ENCODE data around the gene TRAK1.

Gene TRAK1

GRCh38 chr3:42184651-42185443, 93.7 kb downstream of the TRAK1 start:
- H3K9ac ChIP-seq (ENCODE audit: low read depth, low read length), result no peak overlapping the region
- H3K27ac ChIP-seq (ENCODE audit: low read depth, low read length), result no peak overlapping the region
- peaks cover 21% of the 10 kb centered on the region for H3K36me3 ChIP-seq (ENCODE audit: insufficient read depth, low read length)
- 95% methylated on average over 23 of the region's 23 CpGs for WGBS
- no peak overlapping the region for H3K4me3 ChIP-seq (ENCODE audit: low read length)
- H3K27me3 ChIP-seq (ENCODE audit: insufficient read depth, low read length), result no peaks in the 10 kb centered on the region
- H3K9me3 ChIP-seq (ENCODE audit: insufficient read depth, low read depth, low read length), result no peaks in the 10 kb centered on the region
- peaks cover 7% of the 10 kb centered on the region for H3K4me1 ChIP-seq (ENCODE audit: insufficient read depth, low read length)

DNA sequence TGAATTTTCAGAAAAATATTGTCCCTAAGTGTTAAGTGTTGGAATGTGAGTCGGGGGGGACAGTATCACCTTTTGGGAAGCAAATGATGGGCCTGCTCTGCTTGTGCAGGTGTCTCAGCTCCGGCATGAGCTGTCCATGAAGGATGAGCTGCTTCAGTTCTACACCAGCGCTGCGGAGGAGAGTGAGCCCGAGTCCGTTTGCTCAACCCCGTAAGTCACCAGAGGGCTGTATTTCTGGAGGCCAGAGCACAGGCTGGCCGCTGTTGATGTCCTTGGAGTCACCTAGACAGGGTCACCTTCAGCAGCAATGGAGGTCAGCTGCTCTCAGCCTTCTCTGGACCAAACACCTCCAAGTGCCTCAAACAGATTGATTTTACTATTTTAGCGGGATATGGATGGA, 96.8 kb downstream of the TRAK1 start:
- Histone ChIP-seq H3K4me1 (ENCODE audit: insufficient read depth, low read length) (peaks cover 6% of the 10 kb centered on the region), H3K4me3 (ENCODE audit: low read length) (no peak overlapping the region), H3K27me3 (ENCODE audit: insufficient read depth, low read length) (no peaks in the 10 kb centered on the region), H3K9me3 (ENCODE audit: insufficient read depth, low read depth, low read length) (no peaks in the 10 kb centered on the region), H3K27ac (ENCODE audit: low read depth, low read length) (no peak overlapping the region), H3K9ac (ENCODE audit: low read depth, low read length) (no peak overlapping the region), H3K36me3 (ENCODE audit: insufficient read depth, low read length) (peaks cover 25% of the 10 kb centered on the region)
- 94% methylated on average over 9 of the region's 9 CpGs for WGBS

DNA sequence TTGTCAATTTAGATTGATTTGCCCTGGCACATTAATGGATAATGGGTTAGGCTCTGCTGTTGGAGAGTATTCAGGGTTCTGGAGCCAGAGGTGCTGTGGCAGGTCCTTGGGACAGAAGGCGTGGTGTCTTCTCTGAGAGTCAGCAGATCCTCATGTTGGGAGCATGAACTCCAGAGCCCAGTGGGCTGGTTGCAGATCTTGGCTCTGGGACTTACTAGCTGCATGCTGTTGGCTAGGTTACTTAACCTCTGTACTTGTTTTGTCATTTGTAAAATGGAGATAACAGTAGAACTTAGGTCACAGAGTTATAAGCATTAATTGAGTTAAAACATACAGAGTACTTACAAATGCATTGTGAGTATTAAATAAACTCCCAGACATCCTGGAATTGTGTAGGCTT, 97.2 kb downstream of the TRAK1 start:
- 93% methylated on average over 1 of the region's 1 CpG for WGBS
- H3K27ac ChIP-seq (ENCODE audit: low read depth, low read length), result no peak overlapping the region
- H3K4me1 ChIP-seq (ENCODE audit: insufficient read depth, low read length), result peaks cover 6% of the 10 kb centered on the region
- no peak overlapping the region for H3K4me3 ChIP-seq (ENCODE audit: low read length)
- H3K9me3 ChIP-seq (ENCODE audit: insufficient read depth, low read depth, low read length), result no peaks in the 10 kb centered on the region
- no peak overlapping the region for H3K9ac ChIP-seq (ENCODE audit: low read depth, low read length)
- peaks cover 29% of the 10 kb centered on the region for H3K36me3 ChIP-seq (ENCODE audit: insufficient read depth, low read length)
- H3K27me3 ChIP-seq (ENCODE audit: insufficient read depth, low read length), result no peaks in the 10 kb centered on the region

GRCh38 chr3:42189001-42189460, 97.9 kb downstream of the TRAK1 start:
- peaks cover 36% of the 10 kb centered on the region for H3K36me3 ChIP-seq (ENCODE audit: insufficient read depth, low read length)
- H3K27me3 ChIP-seq (ENCODE audit: insufficient read depth, low read length), result no peaks in the 10 kb centered on the region
- H3K4me3 ChIP-seq (ENCODE audit: low read length), result no peak overlapping the region
- peaks cover under 1% of the 10 kb centered on the region; the same call in 1 of the 2 replicates for H3K4me1 ChIP-seq (ENCODE audit: insufficient read depth, low read length)
- no peaks in the 10 kb centered on the region for H3K9me3 ChIP-seq (ENCODE audit: insufficient read depth, low read depth, low read length)
- WGBS, result 92% methylated on average over 6 of the region's 6 CpGs
- H3K9ac ChIP-seq (ENCODE audit: low read depth, low read length), result no peak overlapping the region
- no peak overlapping the region for H3K27ac ChIP-seq (ENCODE audit: low read depth, low read length)

GRCh38 chr3:42189736-42190135, 98.6 kb downstream of the TRAK1 start:
- Histone ChIP-seq H3K9ac (ENCODE audit: low read depth, low read length) (no peak overlapping the region), H3K36me3 (ENCODE audit: insufficient read depth, low read length) (peaks cover 39% of the 10 kb centered on the region), H3K4me3 (ENCODE audit: low read length) (no peak overlapping the region), H3K9me3 (ENCODE audit: insufficient read depth, low read depth, low read length) (no peaks in the 10 kb centered on the region), H3K4me1 (ENCODE audit: insufficient read depth, low read length) (no peaks in the 10 kb centered on the region), H3K27me3 (ENCODE audit: insufficient read depth, low read length) (no peaks in the 10 kb centered on the region), H3K27ac (ENCODE audit: low read depth, low read length) (no peak overlapping the region)
- WGBS, result 95% methylated on average over 6 of the region's 6 CpGs

DNA sequence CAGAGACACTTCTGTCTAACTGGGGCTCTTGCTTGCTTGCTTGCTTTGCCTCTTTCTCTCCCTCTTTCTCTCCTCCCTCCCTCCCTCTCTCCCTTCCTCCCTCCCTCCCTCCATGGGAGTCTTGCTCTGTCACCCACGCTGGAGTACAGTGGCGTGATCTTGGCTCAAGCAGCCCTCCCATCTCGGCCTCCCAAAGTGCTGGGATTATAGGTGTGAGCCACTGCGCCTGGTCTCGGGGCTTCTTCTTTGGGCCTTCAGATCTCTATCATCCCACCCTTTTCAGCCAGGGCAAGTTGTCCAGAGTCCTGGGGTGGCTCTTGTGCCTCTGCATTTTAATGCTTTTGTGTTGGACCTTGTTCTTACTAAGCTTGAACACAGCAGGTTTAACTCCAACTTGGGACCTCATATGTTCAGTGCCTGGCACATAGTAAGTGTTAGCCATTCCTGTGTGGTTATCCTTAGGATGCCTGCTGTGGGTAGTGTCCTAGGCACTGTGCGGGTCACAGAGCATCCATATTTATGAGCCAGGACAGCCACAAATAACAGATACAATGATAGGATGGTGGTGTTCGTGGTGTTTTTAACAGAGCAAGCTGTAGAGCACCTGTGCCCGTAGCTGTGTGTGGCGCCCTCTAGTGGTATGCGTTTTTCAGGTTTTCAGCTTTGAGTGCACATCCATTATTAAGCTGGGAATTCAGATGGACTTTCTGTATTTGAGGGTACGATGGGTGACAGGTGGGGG, 99.7 kb downstream of the TRAK1 start:
- peaks cover 44% of the 10 kb centered on the region for H3K36me3 ChIP-seq (ENCODE audit: insufficient read depth, low read length)
- H3K4me1 ChIP-seq (ENCODE audit: insufficient read depth, low read length), result no peaks in the 10 kb centered on the region
- H3K27me3 ChIP-seq (ENCODE audit: insufficient read depth, low read length), result no peaks in the 10 kb centered on the region
- H3K9ac ChIP-seq (ENCODE audit: low read depth, low read length), result no peak overlapping the region
- no peak overlapping the region for H3K27ac ChIP-seq (ENCODE audit: low read depth, low read length)
- no peak overlapping the region for H3K4me3 ChIP-seq (ENCODE audit: low read length)
- WGBS, result 56% methylated on average over 11 of the region's 11 CpGs
- H3K9me3 ChIP-seq (ENCODE audit: insufficient read depth, low read depth, low read length), result no peaks in the 10 kb centered on the region

- no peaks in the 10 kb centered on the region for H3K27me3 ChIP-seq (ENCODE audit: insufficient read depth, low read length)
- no peaks in the 10 kb centered on the region for H3K9me3 ChIP-seq (ENCODE audit: insufficient read depth, low read depth, low read length)
- WGBS, result 96% methylated on average over 4 of the region's 4 CpGs
- no peak overlapping the region for H3K9ac ChIP-seq (ENCODE audit: low read depth, low read length)
- H3K4me3 ChIP-seq (ENCODE audit: low read length), result no peak overlapping the region
- peaks cover 49% of the 10 kb centered on the region for H3K36me3 ChIP-seq (ENCODE audit: insufficient read depth, low read length)
- H3K4me1 ChIP-seq (ENCODE audit: insufficient read depth, low read length), result no peaks in the 10 kb centered on the region
- H3K27ac ChIP-seq (ENCODE audit: low read depth, low read length), result no peak overlapping the region
These were observed 100.2 kb downstream of the TRAK1 start for GRCh38 chr3:42191443-42191747.

DNA sequence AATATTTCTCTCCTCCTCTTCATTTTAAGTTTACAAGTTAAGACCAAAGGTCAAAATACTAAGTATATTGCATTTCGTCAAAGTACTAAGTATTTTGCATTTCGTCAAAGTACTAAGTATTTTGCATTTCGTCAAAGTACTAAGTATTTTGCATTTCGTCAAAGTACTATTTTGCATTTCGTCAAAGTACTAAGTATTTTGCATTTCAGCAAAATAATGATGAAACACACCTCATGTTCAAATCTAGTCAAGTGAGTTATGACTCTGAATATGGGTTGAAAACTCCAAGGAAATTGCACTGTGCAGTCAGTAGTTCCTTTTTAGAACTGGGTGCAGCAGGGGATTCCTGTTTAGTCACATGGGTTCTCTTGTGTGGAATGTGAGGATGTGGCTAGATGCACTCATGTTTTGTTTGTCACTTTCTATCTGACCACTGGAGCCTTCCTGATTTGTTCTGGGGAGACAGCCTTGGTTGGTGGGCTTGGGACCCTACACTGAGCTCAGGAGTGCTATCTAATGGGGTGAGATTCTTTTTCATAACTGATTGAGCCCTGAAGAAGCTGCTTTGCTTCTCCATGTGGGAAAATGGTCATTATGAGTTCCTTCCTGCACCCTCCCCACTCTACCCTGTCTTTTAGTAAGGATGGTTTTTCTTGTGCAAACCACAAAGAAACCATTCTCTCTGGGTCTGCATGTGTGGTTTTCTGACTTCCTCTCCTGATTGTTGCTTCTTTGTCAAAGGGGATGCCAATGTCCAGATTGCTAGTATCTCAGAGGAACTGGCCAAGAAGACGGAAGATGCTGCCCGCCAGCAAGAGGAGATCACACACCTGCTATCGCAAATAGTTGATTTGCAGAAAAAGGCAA, 101.4 kb downstream of the TRAK1 start:
- H3K27ac ChIP-seq (ENCODE audit: low read depth, low read length), result no peak overlapping the region
- H3K36me3 ChIP-seq (ENCODE audit: insufficient read depth, low read length), result peaks cover 56% of the 10 kb centered on the region
- H3K4me1 ChIP-seq (ENCODE audit: insufficient read depth, low read length), result no peaks in the 10 kb centered on the region
- H3K4me3 ChIP-seq (ENCODE audit: low read length), result no peak overlapping the region
- 95% methylated on average over 8 of the region's 8 CpGs for WGBS
- H3K9ac ChIP-seq (ENCODE audit: low read depth, low read length), result no peak overlapping the region
- H3K27me3 ChIP-seq (ENCODE audit: insufficient read depth, low read length), result no peaks in the 10 kb centered on the region
- no peaks in the 10 kb centered on the region for H3K9me3 ChIP-seq (ENCODE audit: insufficient read depth, low read depth, low read length)

- H3K36me3 ChIP-seq (ENCODE audit: insufficient read depth, low read length), result peaks cover 63% of the 10 kb centered on the region
- H3K9ac ChIP-seq (ENCODE audit: low read depth, low read length), result no peak overlapping the region
- H3K9me3 ChIP-seq (ENCODE audit: insufficient read depth, low read depth, low read length), result no peaks in the 10 kb centered on the region
- 94% methylated on average over 7 of the region's 7 CpGs for WGBS
- no peaks in the 10 kb centered on the region for H3K4me1 ChIP-seq (ENCODE audit: insufficient read depth, low read length)
- no peak overlapping the region for H3K27ac ChIP-seq (ENCODE audit: low read depth, low read length)
- H3K4me3 ChIP-seq (ENCODE audit: low read length), result no peak overlapping the region
- no peaks in the 10 kb centered on the region for H3K27me3 ChIP-seq (ENCODE audit: insufficient read depth, low read length)
These were observed 103.9 kb downstream of the TRAK1 start for GRCh38 chr3:42194943-42195510.

DNA sequence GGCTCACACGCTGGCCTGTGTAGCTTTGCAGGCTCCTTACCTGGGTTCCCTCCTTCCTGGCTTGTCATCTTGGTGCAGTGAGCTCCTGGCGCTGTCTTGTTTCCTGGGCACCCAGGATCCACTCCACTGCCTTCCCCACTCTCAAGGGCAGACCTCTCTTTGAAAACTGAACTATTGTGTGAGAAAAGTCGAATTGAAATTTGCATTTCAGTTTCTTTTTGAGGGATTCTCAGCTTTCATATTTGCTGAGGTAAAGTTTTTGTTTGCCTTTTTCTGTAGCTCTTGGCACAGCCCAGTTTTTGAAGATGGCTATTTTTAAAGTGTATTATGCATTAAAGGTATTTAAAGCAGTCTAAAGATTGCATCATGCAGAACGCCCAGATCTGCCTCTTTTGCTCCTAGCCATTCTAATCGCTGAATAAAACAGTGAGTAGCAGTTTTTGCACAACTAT, 104.7 kb downstream of the TRAK1 start:
- 92% methylated on average over 5 of the region's 5 CpGs for WGBS
- H3K9ac ChIP-seq (ENCODE audit: low read depth, low read length), result no peak overlapping the region
- H3K9me3 ChIP-seq (ENCODE audit: insufficient read depth, low read depth, low read length), result no peaks in the 10 kb centered on the region
- H3K4me3 ChIP-seq (ENCODE audit: low read length), result no peak overlapping the region
- H3K4me1 ChIP-seq (ENCODE audit: insufficient read depth, low read length), result no peaks in the 10 kb centered on the region
- no peak overlapping the region for H3K27ac ChIP-seq (ENCODE audit: low read depth, low read length)
- H3K27me3 ChIP-seq (ENCODE audit: insufficient read depth, low read length), result no peaks in the 10 kb centered on the region
- peaks cover 69% of the 10 kb centered on the region for H3K36me3 ChIP-seq (ENCODE audit: insufficient read depth, low read length)
